GM12892 (cell line): ENCODE data around the gene MICAL2.

Source experiments
- POLR2A ChIP-seq: IDR thresholded peaks from 2 replicates; pipeline ENCODE4 v1.6.1; 2011; ENCODE audit warnings: low read depth, low read length, control low read depth
- TAF1 ChIP-seq: IDR thresholded peaks from 2 replicates; pipeline ENCODE4 v1.6.1; 2011; ENCODE audit warnings: low read depth, mild to moderate bottlenecking, control low read depth, low read length, borderline replicate concordance

DNA sequence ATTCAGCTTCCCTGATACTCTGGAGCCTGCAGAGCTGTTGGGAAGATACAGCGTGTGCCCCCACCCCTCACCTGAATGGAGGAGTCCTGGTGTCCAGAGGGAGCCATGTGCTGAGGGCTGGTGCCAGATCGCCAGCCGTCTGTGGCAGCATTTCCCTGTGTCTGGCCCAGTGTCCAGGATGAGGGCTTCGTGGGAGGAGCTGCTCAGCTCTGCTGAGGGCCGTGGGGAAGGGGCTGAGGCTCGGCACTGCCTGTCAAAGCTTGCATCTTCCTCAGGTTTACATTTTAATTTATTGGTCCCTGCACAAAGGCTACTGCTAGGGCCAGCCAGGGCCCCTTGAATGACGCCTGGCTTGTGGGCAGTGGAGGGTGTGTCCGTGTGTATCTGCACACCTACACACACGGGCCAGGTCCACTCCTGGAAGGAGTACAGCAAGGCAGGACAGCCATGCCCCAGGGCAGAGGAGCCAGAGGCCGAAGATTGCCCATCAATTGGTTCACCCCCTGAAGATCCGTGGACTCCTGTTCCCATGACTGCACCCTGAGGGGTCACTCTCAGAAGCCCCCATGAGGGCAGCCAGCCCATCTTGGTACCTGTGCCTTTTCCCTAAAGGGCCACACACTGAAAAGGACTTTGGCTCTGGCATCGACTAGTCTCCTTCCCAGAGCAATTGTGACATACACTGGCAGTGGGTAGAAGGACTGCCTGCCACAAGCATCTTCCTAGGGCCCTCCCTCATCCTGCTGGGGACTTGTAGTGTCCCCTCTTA, 159.2 kb downstream of the MICAL2 start:
- TF ChIP-seq POLR2A: no peak
- no peak for TF ChIP-seq TAF1
